ENCODE results near the gene RTN4RL2. TPM values are rescaled to one million over a fixed set of nuclear protein-coding genes. Genes with fewer than 3 reads are reported as not detected.

RTN4RL2 gene
- total RNA-seq: under 1 TPM; 0.35 to 0.50 TPM

- CTCF ChIA-PET: interaction anchor here (0.7 to 7.7 kb wide), 16 partner anchors 14 to 670 kb away, joined by 3 to 102 read pairs (median 4); partner anchors contain the start of gene TIMM10
- H3K4me3 Mint-ChIP-seq: peak within 1 kb of the TSS; percentile 72
- POLR2A ChIA-PET: interaction anchor here (0.9 to 1.5 kb wide), 4 partner anchors 10 to 71 kb away, joined by 3 to 5 read pairs (median 4); no protein-coding TSS in a partner anchor
- no peaks in the 10 kb centered on the region for H3K36me3 Mint-ChIP-seq (ENCODE audit: low read depth)
- peaks cover 50% of the 10 kb centered on the region for H3K27me3 Mint-ChIP-seq
- no peak within 1 kb of the TSS for H3K27ac Mint-ChIP-seq
- DNase-seq: peak; percentile 57
- no peaks in the 10 kb centered on the region for H3K9me3 Mint-ChIP-seq
- H3K4me1 Mint-ChIP-seq: peaks cover 32% of the 10 kb centered on the region
Measured at GRCh38 chr11:57460022-57460757, at the start of gene RTN4RL2. TSS of gene RTN4RL2 (plus strand) at chr11:57460528. CDS start at chr11:57460866, 338 bp downstream.

GRCh38 chr11:57413681-57414080 lies 46.6 kb upstream of the RTN4RL2 start:
- Mint-ChIP-seq H3K9me3 (no peaks in the 10 kb centered on the region), H3K4me1 (peaks cover 23% of the 10 kb centered on the region), H3K4me3 (no peak overlapping the region), H3K36me3 (ENCODE audit: low read depth) (peaks cover 85% of the 10 kb centered on the region), H3K27ac (peak overlapping the region; percentile 7), H3K27me3 (no peaks in the 10 kb centered on the region)
- DNase-seq: no peak
- ChIA-PET CTCF (no interaction called here), POLR2A (no interaction called here)

DNA sequence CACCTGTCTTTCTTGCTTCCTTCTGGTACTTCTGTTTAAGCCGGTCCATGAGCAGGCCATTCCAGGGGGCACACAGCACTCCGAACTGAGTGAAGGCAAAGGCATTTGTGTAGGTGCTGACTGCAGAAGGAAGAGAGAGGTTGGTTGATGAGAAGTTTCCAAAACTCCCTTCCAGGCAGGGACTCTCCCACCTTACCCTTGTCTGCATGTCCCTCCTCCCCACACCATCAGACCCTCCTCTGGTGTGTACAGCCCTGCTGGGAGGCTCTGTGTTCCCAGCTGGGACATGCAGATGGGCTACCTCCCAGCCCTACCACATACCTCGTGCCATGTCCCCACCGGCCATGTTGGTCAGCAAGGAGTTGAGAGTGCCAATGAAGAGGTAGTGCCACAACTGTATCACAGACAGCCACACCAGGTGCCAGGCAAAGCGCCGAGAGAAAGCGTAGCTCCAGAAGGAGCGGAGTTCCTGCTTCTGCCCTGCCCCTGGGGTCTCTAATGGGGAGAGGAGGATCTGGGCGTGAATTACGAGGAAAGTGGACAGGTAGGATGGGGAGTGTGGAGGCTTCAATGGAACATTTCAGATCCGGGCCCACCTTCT lies 45.6 kb upstream of the RTN4RL2 start:
- ChIA-PET CTCF (no interaction called here), POLR2A (no interaction called here)
- DNase-seq: no peak
- Mint-ChIP-seq H3K9me3 (no peaks in the 10 kb centered on the region), H3K27me3 (no peaks in the 10 kb centered on the region), H3K4me1 (peaks cover 28% of the 10 kb centered on the region), H3K36me3 (ENCODE audit: low read depth) (peaks cover 81% of the 10 kb centered on the region), H3K4me3 (no peak overlapping the region), H3K27ac (no peak overlapping the region)

DNA sequence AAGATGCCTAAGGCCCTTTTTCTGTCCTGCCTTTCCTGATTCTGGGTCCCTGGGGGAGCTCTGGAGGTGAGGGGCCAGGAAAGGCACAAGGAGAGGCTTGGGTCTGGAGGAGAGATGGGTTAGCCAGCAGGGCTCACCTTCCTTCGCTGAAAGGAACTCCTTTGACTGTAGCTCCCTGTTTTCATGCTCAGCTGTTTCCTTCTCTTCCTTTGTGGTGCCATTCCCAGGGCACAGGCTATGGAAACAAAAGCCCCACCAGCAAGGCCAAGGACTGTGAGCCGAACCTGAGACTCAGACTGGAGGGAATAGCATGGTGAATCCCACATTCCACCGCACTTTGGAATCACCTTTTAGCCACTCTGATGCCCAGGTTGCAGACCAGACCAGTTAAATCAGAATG lies 43.9 kb upstream of the RTN4RL2 start:
- Mint-ChIP-seq H3K9me3 (no peaks in the 10 kb centered on the region), H3K4me3 (no peak overlapping the region), H3K27me3 (no peaks in the 10 kb centered on the region), H3K36me3 (ENCODE audit: low read depth) (peaks cover 84% of the 10 kb centered on the region), H3K4me1 (peaks cover 35% of the 10 kb centered on the region), H3K27ac (no peak overlapping the region)
- CTCF ChIA-PET: no interaction called here
- DNase-seq: no peak
- POLR2A ChIA-PET: no interaction called here

- Mint-ChIP-seq H3K36me3 (ENCODE audit: low read depth) (peaks cover 86% of the 10 kb centered on the region), H3K27me3 (no peaks in the 10 kb centered on the region), H3K4me1 (peaks cover 42% of the 10 kb centered on the region), H3K4me3 (no peak overlapping the region), H3K9me3 (no peaks in the 10 kb centered on the region), H3K27ac (no peak overlapping the region)
- POLR2A ChIA-PET: interaction anchor here (1.2 to 1.9 kb wide), 3 partner anchors 9 to 16 kb away, joined by 3 to 10 read pairs (median 4); partner anchors contain the start of gene SLC43A3
- CTCF ChIA-PET: interaction anchor here (1.4 kb wide), 1 partner anchor 227 kb away, joined by 4 read pairs; no protein-coding TSS in a partner anchor
- DNase-seq: no peak
Measured at GRCh38 chr11:57417056-57417455, 43.3 kb upstream of the RTN4RL2 start.

DNA sequence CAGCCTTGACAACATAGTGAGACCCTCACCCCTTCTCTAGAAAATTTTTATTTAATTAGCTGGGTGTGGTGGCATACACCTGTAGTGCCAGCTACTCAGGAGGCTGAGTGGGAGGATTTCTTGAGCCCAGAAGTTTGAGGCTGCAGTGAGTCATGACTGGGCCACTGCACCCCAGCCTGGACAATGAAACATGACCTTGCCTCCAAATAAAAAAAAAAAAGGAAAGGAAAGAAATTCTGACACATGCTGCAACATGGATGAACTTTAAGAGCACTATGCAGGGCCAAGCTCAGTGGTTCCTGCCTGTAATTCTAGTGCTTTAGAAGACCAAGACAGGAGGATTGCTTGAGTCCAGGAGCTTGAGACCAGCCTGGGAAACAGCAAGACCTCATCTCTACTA lies 42.2 kb upstream of the RTN4RL2 start:
- no peaks in the 10 kb centered on the region for H3K9me3 Mint-ChIP-seq
- no peak overlapping the region for H3K27ac Mint-ChIP-seq
- peaks cover 88% of the 10 kb centered on the region for H3K36me3 Mint-ChIP-seq (ENCODE audit: low read depth)
- H3K4me1 Mint-ChIP-seq: peaks cover 51% of the 10 kb centered on the region
- no peak for DNase-seq
- CTCF ChIA-PET: interaction anchor here (1.4 to 2.3 kb wide), 2 partner anchors 41 to 226 kb away, joined by 4 to 7 read pairs; no protein-coding TSS in a partner anchor
- POLR2A ChIA-PET: interaction anchor here (1.2 to 1.9 kb wide), 2 partner anchors 9 to 17 kb away, joined by 3 to 10 read pairs; partner anchors contain the start of gene SLC43A3
- H3K27me3 Mint-ChIP-seq: no peaks in the 10 kb centered on the region
- no peak overlapping the region for H3K4me3 Mint-ChIP-seq

- ChIA-PET POLR2A (no interaction called here), CTCF (interaction anchor here (2.3 kb wide), 1 partner anchor 40 kb away, joined by 7 read pairs; no protein-coding TSS in a partner anchor)
- Mint-ChIP-seq H3K4me1 (peaks cover 51% of the 10 kb centered on the region), H3K36me3 (ENCODE audit: low read depth) (peaks cover 88% of the 10 kb centered on the region), H3K27ac (no peak overlapping the region), H3K27me3 (no peaks in the 10 kb centered on the region), H3K9me3 (no peaks in the 10 kb centered on the region), H3K4me3 (no peak overlapping the region)
- DNase-seq: no peak
Measured at GRCh38 chr11:57419146-57419545, 41.2 kb upstream of the RTN4RL2 start.

GRCh38 chr11:57421066-57421465 lies 39.3 kb upstream of the RTN4RL2 start:
- POLR2A ChIA-PET: no interaction called here
- CTCF ChIA-PET: interaction anchor here (2.0 kb wide), 1 partner anchor 72 kb away, joined by 5 read pairs; no protein-coding TSS in a partner anchor
- H3K4me3 Mint-ChIP-seq: no peak overlapping the region
- no peak for DNase-seq
- H3K4me1 Mint-ChIP-seq: peaks cover 64% of the 10 kb centered on the region
- H3K36me3 Mint-ChIP-seq (ENCODE audit: low read depth): peaks cover 89% of the 10 kb centered on the region
- no peaks in the 10 kb centered on the region for H3K27me3 Mint-ChIP-seq
- no peak overlapping the region for H3K27ac Mint-ChIP-seq
- no peaks in the 10 kb centered on the region for H3K9me3 Mint-ChIP-seq

- POLR2A ChIA-PET: no interaction called here
- DNase-seq: no peak
- no peak overlapping the region for H3K4me3 Mint-ChIP-seq
- no peak overlapping the region for H3K27ac Mint-ChIP-seq
- H3K9me3 Mint-ChIP-seq: no peaks in the 10 kb centered on the region
- H3K36me3 Mint-ChIP-seq (ENCODE audit: low read depth): peaks cover 88% of the 10 kb centered on the region
- peaks cover 70% of the 10 kb centered on the region for H3K4me1 Mint-ChIP-seq
- CTCF ChIA-PET: interaction anchor here (0.9 to 2.0 kb wide), 2 partner anchors 14 to 71 kb away, joined by 3 to 5 read pairs; no protein-coding TSS in a partner anchor
- H3K27me3 Mint-ChIP-seq: no peaks in the 10 kb centered on the region
Measured at GRCh38 chr11:57421805-57422204, 38.5 kb upstream of the RTN4RL2 start.

GRCh38 chr11:57422669-57423068 lies 37.7 kb upstream of the RTN4RL2 start:
- Mint-ChIP-seq H3K36me3 (ENCODE audit: low read depth) (peaks cover 79% of the 10 kb centered on the region), H3K27me3 (no peaks in the 10 kb centered on the region), H3K4me3 (no peak overlapping the region), H3K9me3 (no peaks in the 10 kb centered on the region), H3K4me1 (peaks cover 77% of the 10 kb centered on the region), H3K27ac (peak overlapping the region; percentile 55)
- no peak for DNase-seq
- ChIA-PET CTCF (interaction anchor here (0.9 to 2.0 kb wide), 2 partner anchors 14 to 71 kb away, joined by 3 to 5 read pairs; no protein-coding TSS in a partner anchor), POLR2A (no interaction called here)

- CTCF ChIA-PET: interaction anchor here (0.6 to 4.2 kb wide), 7 partner anchors 33 to 103 kb away, joined by 3 to 30 read pairs (median 4); partner anchors contain the start of gene RTN4RL2
- Mint-ChIP-seq H3K4me1 (peaks cover 74% of the 10 kb centered on the region), H3K9me3 (no peaks in the 10 kb centered on the region), H3K27me3 (peaks cover 9% of the 10 kb centered on the region), H3K36me3 (ENCODE audit: low read depth) (peaks cover 65% of the 10 kb centered on the region), H3K27ac (peak overlapping the region; percentile 92), H3K4me3 (peak overlapping the region; percentile 88)
- POLR2A ChIA-PET: interaction anchor here (1.0 to 4.9 kb wide), 5 partner anchors 18 to 318 kb away, joined by 3 to 19 read pairs (median 7); partner anchors contain the start of genes SELENOH, SLC43A1 and SSRP1
- DNase-seq: no peak
Measured at GRCh38 chr11:57424137-57424791, 36.1 kb upstream of the RTN4RL2 start.

DNA sequence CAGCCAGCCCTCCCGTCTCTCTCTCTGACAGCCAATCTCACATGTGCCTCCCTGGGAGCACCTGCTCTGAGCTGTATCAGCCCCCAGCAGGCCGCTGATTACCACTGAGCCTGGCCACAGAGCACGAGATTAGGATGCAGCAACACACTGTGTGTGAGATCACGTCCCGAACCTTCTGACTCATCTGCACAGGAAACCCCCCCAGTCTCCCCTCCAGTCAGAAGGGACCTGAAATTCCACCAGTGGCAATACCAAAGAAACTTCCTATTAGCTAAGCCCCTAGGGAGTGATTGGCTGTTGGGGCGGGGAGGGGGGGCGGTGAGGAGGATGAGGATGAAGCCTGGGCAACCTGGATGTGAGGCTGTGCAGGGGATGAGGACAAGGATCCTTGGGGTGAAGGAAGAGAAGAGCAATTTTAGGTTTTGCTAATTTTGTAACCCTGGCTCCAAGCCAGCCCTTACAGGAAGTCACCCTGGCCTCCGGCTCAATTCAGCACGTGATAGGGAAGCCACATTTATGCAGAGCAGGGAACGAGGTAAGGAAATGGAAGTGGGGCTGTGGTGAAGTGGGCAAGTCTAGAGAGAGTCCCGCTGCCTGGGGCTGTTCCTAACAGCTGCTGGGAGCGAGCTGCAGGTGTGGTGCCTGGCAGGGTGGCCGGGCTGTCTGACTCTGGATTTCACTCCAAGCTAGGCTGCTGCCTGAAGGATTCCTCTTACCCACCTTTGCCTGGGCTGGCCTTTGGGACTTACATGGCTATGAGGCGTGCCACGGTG lies 35.4 kb upstream of the RTN4RL2 start:
- Mint-ChIP-seq H3K27me3 (peaks cover 12% of the 10 kb centered on the region), H3K4me3 (peak overlapping the region; percentile 88), H3K9me3 (no peaks in the 10 kb centered on the region), H3K27ac (peak overlapping the region; percentile 92), H3K36me3 (ENCODE audit: low read depth) (peaks cover 61% of the 10 kb centered on the region), H3K4me1 (peaks cover 72% of the 10 kb centered on the region)
- CTCF ChIA-PET: interaction anchor here (0.7 to 4.2 kb wide), 5 partner anchors 32 to 79 kb away, joined by 3 to 30 read pairs (median 5); no protein-coding TSS in a partner anchor
- DNase-seq: peak; percentile 89
- POLR2A ChIA-PET: interaction anchor here (0.7 to 4.9 kb wide), 9 partner anchors 19 to 317 kb away, joined by 3 to 19 read pairs (median 5); partner anchors contain the start of genes SELENOH, SLC43A1 and SSRP1

Data from activated CD4-positive, alpha-beta memory T cell treated with anti-CD3 and anti-CD28 coated beads, Interleukin-2, amount 10 ng/mL, durations not matched to agents 7 days and 5 days (primary cell).